GM12878 (cell line): Measurements from ENCODE around the gene KCNQ1. TPM values are rescaled to one million over a fixed set of nuclear protein-coding genes. Genes with fewer than 3 reads are reported as not detected.

ENCODE experiments used
- polyA plus RNA-seq, 11 experiments: library from polyadenylated mRNA; depleted of rRNA in 4 of 11; unstranded in 6 of 11; stranded (reverse) in 5 of 11; fragments of >200 nt; fragmentation: Nextera tagmentation in 4 of 11; fragmentation: Illumina TruSeq in 1 of 11; extraction: Ambion mirVana in 4 of 11; extraction: Trizol in 1 of 11; gene quantifications; 1 replicate in 1 of 11; 2 replicates in 10 of 11; pipeline versions ENCODE4 v1.2.1 to v1.2.3, GENCODE V29; 2011 to 2016; ENCODE audit warnings: inconsistent platforms in 2 of 11, missing spikeins in 2 of 11, low read depth in 1 of 11
- small RNA-seq: library from RNA; depleted of rRNA; stranded (forward); fragments of <200 nt; gene quantifications from one replicate; pipeline ENCODE3, GENCODE V24; 2014
- total RNA-seq, 4 experiments: library from RNA; depleted of rRNA in 3 of 4; stranded (reverse); fragments of >200 nt in 3 of 4; fragmentation: Illumina TruSeq in 1 of 4; extraction: Trizol in 1 of 4; gene quantifications; 2 replicates each; pipeline versions ENCODE4 v1.2.1 to v1.2.3, GENCODE V29; 2013 to 2021

KCNQ1 gene
- total and polyA plus RNA-seq, 10 of the 15 experiments (the other 5 are each of a cell fraction or from before 2014, with no cell fraction given): 0.03 to 0.15 (median 0.12) TPM; not detected in 7

Small RNA genes within 50 kb of the gene (small RNA-seq; reads per million reads assigned to genes)
- gene AC013791.1 (not detected), gene COX6CP18 (not detected), gene RF01947 (not detected), gene RF01948 (not detected), gene RF01950 (not detected)

Other genes starting within 250 kb of the KCNQ1 start
- gene ASCL2, start 174.4 kb upstream of the KCNQ1 start, total RNA-seq (2014; rRNA removed): not detected in 2 replicates
- not detected in 2 replicates for gene ASCL2, start 174.4 kb upstream of the KCNQ1 start, total RNA-seq (2014; rRNA removed; fragmentation: Illumina TruSeq; extraction: Trizol)
- gene ASCL2, start 174.4 kb upstream of the KCNQ1 start, total RNA-seq (2021): not detected in 2 replicates
- not detected in 2 replicates for gene ASCL2, start 174.4 kb upstream of the KCNQ1 start, polyA plus RNA-seq (2011; rRNA removed)
- not detected in 2 replicates for gene ASCL2, start 174.4 kb upstream of the KCNQ1 start, polyA plus RNA-seq (2014; fragmentation: Illumina TruSeq; extraction: Trizol)
- not detected for gene ASCL2, start 174.4 kb upstream of the KCNQ1 start, polyA plus RNA-seq (2014; fragmentation: Nextera tagmentation; extraction: Ambion mirVana)
- not detected in 2 replicates for gene ASCL2, start 174.4 kb upstream of the KCNQ1 start, polyA plus RNA-seq (2014; rRNA removed)
- gene ASCL2, start 174.4 kb upstream of the KCNQ1 start, polyA plus RNA-seq (2016; fragmentation: Nextera tagmentation; extraction: Ambion mirVana): not detected
- gene C11orf21, start 143.1 kb upstream of the KCNQ1 start, total RNA-seq (2014; rRNA removed): 0.05 and 0.11 TPM in 2 replicates
- not detected in 2 replicates for gene C11orf21, start 143.1 kb upstream of the KCNQ1 start, total RNA-seq (2014; rRNA removed; fragmentation: Illumina TruSeq; extraction: Trizol)
- gene C11orf21, start 143.1 kb upstream of the KCNQ1 start, total RNA-seq (2021): 0.26 TPM in 1 of 2 replicates, not detected in the other
- 0.06 TPM in 1 of 2 replicates, not detected in the other for gene C11orf21, start 143.1 kb upstream of the KCNQ1 start, polyA plus RNA-seq (2011; rRNA removed)
- 0.04 TPM in 1 of 2 replicates, not detected in the other for gene C11orf21, start 143.1 kb upstream of the KCNQ1 start, polyA plus RNA-seq (2014; fragmentation: Illumina TruSeq; extraction: Trizol)
- gene C11orf21, start 143.1 kb upstream of the KCNQ1 start, polyA plus RNA-seq (2014; fragmentation: Nextera tagmentation; extraction: Ambion mirVana): not detected
- not detected in 2 replicates for gene C11orf21, start 143.1 kb upstream of the KCNQ1 start, polyA plus RNA-seq (2014; rRNA removed)
- not detected for gene C11orf21, start 143.1 kb upstream of the KCNQ1 start, polyA plus RNA-seq (2016; fragmentation: Nextera tagmentation; extraction: Ambion mirVana)
- gene TSPAN32, start 143.0 kb upstream of the KCNQ1 start, total RNA-seq (2014; rRNA removed): not detected in 2 replicates
- not detected in 2 replicates for gene TSPAN32, start 143.0 kb upstream of the KCNQ1 start, total RNA-seq (2014; rRNA removed; fragmentation: Illumina TruSeq; extraction: Trizol)
- not detected in 2 replicates for gene TSPAN32, start 143.0 kb upstream of the KCNQ1 start, total RNA-seq (2021)
- 0.09 TPM in 1 of 2 replicates, not detected in the other for gene TSPAN32, start 143.0 kb upstream of the KCNQ1 start, polyA plus RNA-seq (2011; rRNA removed)
- not detected in 2 replicates for gene TSPAN32, start 143.0 kb upstream of the KCNQ1 start, polyA plus RNA-seq (2014; fragmentation: Illumina TruSeq; extraction: Trizol)
- gene TSPAN32, start 143.0 kb upstream of the KCNQ1 start, polyA plus RNA-seq (2014; fragmentation: Nextera tagmentation; extraction: Ambion mirVana): not detected
- 0.08 TPM in 1 of 2 replicates, not detected in the other for gene TSPAN32, start 143.0 kb upstream of the KCNQ1 start, polyA plus RNA-seq (2014; rRNA removed)
- gene TSPAN32, start 143.0 kb upstream of the KCNQ1 start, polyA plus RNA-seq (2016; fragmentation: Nextera tagmentation; extraction: Ambion mirVana): under 1 TPM in 1 of 2 experiments, not detected in 1; 0.08 TPM
- gene CD81, start 67.7 kb upstream of the KCNQ1 start, total RNA-seq (2014; rRNA removed): 58.2 and 59.2 TPM in 2 replicates
- 48.9 and 55.3 TPM in 2 replicates for gene CD81, start 67.7 kb upstream of the KCNQ1 start, total RNA-seq (2014; rRNA removed; fragmentation: Illumina TruSeq; extraction: Trizol)
- 145 TPM in 2 replicates for gene CD81, start 67.7 kb upstream of the KCNQ1 start, total RNA-seq (2021)
- gene CD81, start 67.7 kb upstream of the KCNQ1 start, polyA plus RNA-seq (2011; rRNA removed): 55.2 and 106 TPM in 2 replicates
- 49.0 and 99.3 TPM in 2 replicates for gene CD81, start 67.7 kb upstream of the KCNQ1 start, polyA plus RNA-seq (2014; fragmentation: Illumina TruSeq; extraction: Trizol)
- gene CD81, start 67.7 kb upstream of the KCNQ1 start, polyA plus RNA-seq (2014; fragmentation: Nextera tagmentation; extraction: Ambion mirVana): 1 to 10 TPM; 2.0 to 7.8 TPM
- gene CD81, start 67.7 kb upstream of the KCNQ1 start, polyA plus RNA-seq (2014; rRNA removed): 118 and 139 TPM in 2 replicates
- 10 to 100 TPM; 18.1 to 24.1 TPM for gene CD81, start 67.7 kb upstream of the KCNQ1 start, polyA plus RNA-seq (2016; fragmentation: Nextera tagmentation; extraction: Ambion mirVana)
- gene TSSC4, start 44.3 kb upstream of the KCNQ1 start, total RNA-seq (2014; rRNA removed): 49.0 and 52.2 TPM in 2 replicates
- gene TSSC4, start 44.3 kb upstream of the KCNQ1 start, total RNA-seq (2014; rRNA removed; fragmentation: Illumina TruSeq; extraction: Trizol): 15.9 and 19.0 TPM in 2 replicates
- 52.6 and 55.4 TPM in 2 replicates for gene TSSC4, start 44.3 kb upstream of the KCNQ1 start, total RNA-seq (2021)
- 6.4 and 14.7 TPM in 2 replicates for gene TSSC4, start 44.3 kb upstream of the KCNQ1 start, polyA plus RNA-seq (2011; rRNA removed)
- 0.36 and 5.3 TPM in 2 replicates for gene TSSC4, start 44.3 kb upstream of the KCNQ1 start, polyA plus RNA-seq (2014; fragmentation: Illumina TruSeq; extraction: Trizol)
- gene TSSC4, start 44.3 kb upstream of the KCNQ1 start, polyA plus RNA-seq (2014; fragmentation: Nextera tagmentation; extraction: Ambion mirVana): 1 to 10 TPM in 1 of 2 experiments, under 1 TPM in 1; 0.69 to 5.3 TPM
- gene TSSC4, start 44.3 kb upstream of the KCNQ1 start, polyA plus RNA-seq (2014; rRNA removed): 32.3 and 43.8 TPM in 2 replicates
- gene TSSC4, start 44.3 kb upstream of the KCNQ1 start, polyA plus RNA-seq (2016; fragmentation: Nextera tagmentation; extraction: Ambion mirVana): 10 to 100 TPM; 62.8 to 70.1 TPM
- gene TRPM5, start 494 bp upstream of the KCNQ1 start, total RNA-seq (2014; rRNA removed): not detected in 2 replicates
- not detected in 2 replicates for gene TRPM5, start 494 bp upstream of the KCNQ1 start, total RNA-seq (2014; rRNA removed; fragmentation: Illumina TruSeq; extraction: Trizol)
- gene TRPM5, start 494 bp upstream of the KCNQ1 start, total RNA-seq (2021): not detected in 2 replicates
- gene TRPM5, start 494 bp upstream of the KCNQ1 start, polyA plus RNA-seq (2011; rRNA removed): not detected in 2 replicates
- gene TRPM5, start 494 bp upstream of the KCNQ1 start, polyA plus RNA-seq (2014; fragmentation: Illumina TruSeq; extraction: Trizol): not detected in 2 replicates
- gene TRPM5, start 494 bp upstream of the KCNQ1 start, polyA plus RNA-seq (2014; fragmentation: Nextera tagmentation; extraction: Ambion mirVana): not detected
- not detected in 2 replicates for gene TRPM5, start 494 bp upstream of the KCNQ1 start, polyA plus RNA-seq (2014; rRNA removed)
- gene TRPM5, start 494 bp upstream of the KCNQ1 start, polyA plus RNA-seq (2016; fragmentation: Nextera tagmentation; extraction: Ambion mirVana): not detected